ENCODE data around the gene GPR15LG.

The GPR15LG gene

DNA sequence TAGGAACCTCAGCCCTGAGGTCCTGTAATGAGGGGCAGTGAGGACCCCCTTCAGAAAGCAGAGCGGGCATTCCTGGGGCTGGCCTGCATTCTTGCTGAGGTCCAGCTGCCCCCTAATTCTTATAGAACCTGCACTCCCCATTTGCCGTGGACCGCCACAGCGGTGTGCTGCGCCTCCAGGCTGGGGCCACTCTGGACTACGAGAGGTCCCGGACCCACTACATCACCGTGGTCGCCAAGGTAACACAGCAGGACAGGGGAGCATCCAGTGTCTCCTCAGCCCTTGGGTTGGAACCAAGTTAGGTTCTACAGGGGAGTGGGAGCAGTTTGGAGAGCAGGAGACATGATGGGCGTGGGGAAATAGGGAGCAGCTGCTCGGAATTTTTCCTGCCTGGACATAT, 28.1 kb downstream of the GPR15LG start:
- no peaks in the 10 kb centered on the region for H4K20me1 ChIP-seq (ENCODE audit: insufficient read depth, low read length)
- no peak for TF ChIP-seq EZH2phosphoT487 (IDR thresholded peaks at IDR 0.05; ENCODE audit: low read length)
- TF ChIP-seq, protein P1, sequence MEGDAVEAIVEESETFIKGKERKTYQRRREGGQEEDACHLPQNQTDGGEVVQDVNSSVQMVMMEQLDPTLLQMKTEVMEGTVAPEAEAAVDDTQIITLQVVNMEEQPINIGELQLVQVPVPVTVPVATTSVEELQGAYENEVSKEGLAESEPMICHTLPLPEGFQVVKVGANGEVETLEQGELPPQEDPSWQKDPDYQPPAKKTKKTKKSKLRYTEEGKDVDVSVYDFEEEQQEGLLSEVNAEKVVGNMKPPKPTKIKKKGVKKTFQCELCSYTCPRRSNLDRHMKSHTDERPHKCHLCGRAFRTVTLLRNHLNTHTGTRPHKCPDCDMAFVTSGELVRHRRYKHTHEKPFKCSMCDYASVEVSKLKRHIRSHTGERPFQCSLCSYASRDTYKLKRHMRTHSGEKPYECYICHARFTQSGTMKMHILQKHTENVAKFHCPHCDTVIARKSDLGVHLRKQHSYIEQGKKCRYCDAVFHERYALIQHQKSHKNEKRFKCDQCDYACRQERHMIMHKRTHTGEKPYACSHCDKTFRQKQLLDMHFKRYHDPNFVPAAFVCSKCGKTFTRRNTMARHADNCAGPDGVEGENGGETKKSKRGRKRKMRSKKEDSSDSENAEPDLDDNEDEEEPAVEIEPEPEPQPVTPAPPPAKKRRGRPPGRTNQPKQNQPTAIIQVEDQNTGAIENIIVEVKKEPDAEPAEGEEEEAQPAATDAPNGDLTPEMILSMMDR (IDR thresholded peaks at IDR 0.05; ENCODE audit: low read length) = no peak
- no peak for TF ChIP-seq EZH2 (optimal IDR thresholded peaks at IDR 0.05; ENCODE audit: low read depth, low read length)
- H3K4me1 ChIP-seq (ENCODE audit: low read length) = no peaks in the 10 kb centered on the region
- H3K36me3 ChIP-seq (replicated peaks; ENCODE audit: insufficient read depth, low read length) = no peaks in the 10 kb centered on the region
- H3K4me2 ChIP-seq (ENCODE audit: low read depth, low read length) = no peak overlapping the region
- no peak overlapping the region for H3K4me3 ChIP-seq (ENCODE audit: low read length)
- H3K27ac ChIP-seq (ENCODE audit: low read length) = no peak overlapping the region
- H3K27me3 ChIP-seq (replicated peaks; ENCODE audit: insufficient read depth, low read length) = no peaks in the 10 kb centered on the region
- no peaks in the 10 kb centered on the region for H3K9me2 ChIP-seq (replicated peaks; ENCODE audit: insufficient read depth, low read length)
- no peaks in the 10 kb centered on the region for H3F3A ChIP-seq (ENCODE audit: insufficient read depth, low read length)
- no peaks in the 10 kb centered on the region for H3K9me3 ChIP-seq (replicated peaks; ENCODE audit: insufficient read depth, low read length)
- no peak overlapping the region for H3K9ac ChIP-seq (ENCODE audit: low read length)
- DNase-seq = no peak
- H2AFZ ChIP-seq (ENCODE audit: low read length) = no peak overlapping the region
- no peaks in the 10 kb centered on the region for H3K79me2 ChIP-seq (ENCODE audit: low read length)

DNA sequence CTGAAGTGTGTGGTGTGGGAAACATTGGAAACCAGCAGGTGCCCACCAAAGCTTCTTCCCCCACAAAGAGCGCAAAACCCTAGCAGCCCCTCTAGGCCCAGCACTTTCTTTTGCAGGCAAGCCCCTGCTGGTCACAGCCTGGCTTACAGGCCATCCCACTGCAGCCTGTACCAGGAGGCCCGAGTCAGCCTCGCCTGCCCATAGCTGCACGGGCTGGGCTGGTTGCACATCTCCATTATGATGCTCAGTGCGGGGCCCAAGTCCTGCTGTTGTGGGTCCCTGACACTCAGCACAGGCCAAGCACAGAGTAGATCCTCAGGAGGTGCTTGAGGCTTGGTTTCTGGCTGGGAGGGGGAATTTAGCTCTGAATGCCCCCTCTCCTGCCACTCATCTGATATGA, 28.7 kb downstream of the GPR15LG start:
- no peaks in the 10 kb centered on the region for H3F3A ChIP-seq (ENCODE audit: insufficient read depth, low read length)
- H3K36me3 ChIP-seq (replicated peaks; ENCODE audit: insufficient read depth, low read length) = no peaks in the 10 kb centered on the region

DNA sequence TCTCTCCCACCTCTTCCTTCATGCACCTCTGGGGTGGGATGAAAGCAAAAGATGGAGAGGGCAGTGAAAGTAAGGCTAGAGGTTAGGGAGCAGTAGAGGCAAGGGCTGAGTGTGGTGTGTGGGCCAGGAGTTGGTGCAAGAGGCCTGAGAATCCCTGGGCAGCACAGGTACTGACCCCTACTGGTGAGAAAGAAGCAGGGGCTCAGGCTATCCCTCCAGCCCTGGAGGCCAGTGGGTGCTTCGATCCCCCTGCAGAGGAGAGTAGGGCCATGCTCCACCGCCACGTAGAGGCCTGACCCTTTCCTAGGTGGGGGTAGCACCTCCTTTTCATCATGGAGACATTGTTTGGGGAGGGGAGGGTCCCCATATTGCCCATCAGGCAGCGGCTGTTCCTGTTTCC, 30.5 kb downstream of the GPR15LG start:
- DNase-seq = no peak
- no peaks in the 10 kb centered on the region for H3K36me3 ChIP-seq (replicated peaks; ENCODE audit: insufficient read depth, low read length)
- H3K27me3 ChIP-seq (replicated peaks; ENCODE audit: insufficient read depth, low read length) = no peaks in the 10 kb centered on the region
- H3K9ac ChIP-seq (ENCODE audit: low read length) = no peak overlapping the region
- H3K9me3 ChIP-seq (replicated peaks; ENCODE audit: insufficient read depth, low read length) = no peaks in the 10 kb centered on the region
- no peaks in the 10 kb centered on the region for H3K79me2 ChIP-seq (ENCODE audit: low read length)
- no peak for TF ChIP-seq EZH2phosphoT487 (IDR thresholded peaks at IDR 0.05; ENCODE audit: low read length)
- TF ChIP-seq, protein P1 (IDR thresholded peaks at IDR 0.05; ENCODE audit: low read length) = peak; percentile 45
- H3K4me3 ChIP-seq (ENCODE audit: low read length) = no peak overlapping the region
- no peaks in the 10 kb centered on the region for H4K20me1 ChIP-seq (ENCODE audit: insufficient read depth, low read length)
- H3F3A ChIP-seq (ENCODE audit: insufficient read depth, low read length) = no peaks in the 10 kb centered on the region
- H2AFZ ChIP-seq (ENCODE audit: low read length) = no peak overlapping the region
- H3K9me2 ChIP-seq (replicated peaks; ENCODE audit: insufficient read depth, low read length) = no peaks in the 10 kb centered on the region
- no peak overlapping the region for H3K4me2 ChIP-seq (ENCODE audit: low read depth, low read length)
- H3K4me1 ChIP-seq (ENCODE audit: low read length) = no peaks in the 10 kb centered on the region
- H3K27ac ChIP-seq (ENCODE audit: low read length) = no peak overlapping the region

More for the DNA sequence above, 28.7 kb downstream of the GPR15LG start:
- no peak overlapping the region for H2AFZ ChIP-seq (ENCODE audit: low read length)
- no peak overlapping the region for H3K9ac ChIP-seq (ENCODE audit: low read length)
- no peaks in the 10 kb centered on the region for H3K79me2 ChIP-seq (ENCODE audit: low read length)
- H3K27ac ChIP-seq (ENCODE audit: low read length) = no peak overlapping the region
- H4K20me1 ChIP-seq (ENCODE audit: insufficient read depth, low read length) = no peaks in the 10 kb centered on the region
- H3K27me3 ChIP-seq (replicated peaks; ENCODE audit: insufficient read depth, low read length) = no peaks in the 10 kb centered on the region
- no peaks in the 10 kb centered on the region for H3K9me2 ChIP-seq (replicated peaks; ENCODE audit: insufficient read depth, low read length)
- H3K4me2 ChIP-seq (ENCODE audit: low read depth, low read length) = no peak overlapping the region
- H3K4me3 ChIP-seq (ENCODE audit: low read length) = no peak overlapping the region
- no peaks in the 10 kb centered on the region for H3K9me3 ChIP-seq (replicated peaks; ENCODE audit: insufficient read depth, low read length)
- TF ChIP-seq, protein P1 (IDR thresholded peaks at IDR 0.05; ENCODE audit: low read length) = no peak
- TF ChIP-seq EZH2 (optimal IDR thresholded peaks at IDR 0.05; ENCODE audit: low read depth, low read length) = no peak
- TF ChIP-seq EZH2phosphoT487 (IDR thresholded peaks at IDR 0.05; ENCODE audit: low read length) = no peak
- no peaks in the 10 kb centered on the region for H3K4me1 ChIP-seq (ENCODE audit: low read length)
- DNase-seq = no peak
